Mammary epithelial cell (primary cell): ENCODE data around the gene EVI2A.

Source experiments
- EZH2 ChIP-seq: IDR thresholded peaks from 2 replicates; pipeline ENCODE4 v1.6.1; 2012; ENCODE audit warnings: low read length, inconsistent platforms, borderline replicate concordance
- TF ChIP-seq, protein P1 (sequence below), 2 donors: IDR thresholded peaks in 1 of 2; conservative IDR thresholded peaks in 1 of 2; 2 replicates each; pipeline ENCODE4 v1.5.1; 2011 to 2012; ENCODE audit warnings: inconsistent platforms in 2 of 2, low read length in 2 of 2, mild to moderate bottlenecking in 2 of 2, control low read depth in 1 of 2, low read depth in 1 of 2; ENCODE audit not compliant: insufficient read depth in 1 of 2; ENCODE audit errors: extremely low read depth in 1 of 2

DNA sequence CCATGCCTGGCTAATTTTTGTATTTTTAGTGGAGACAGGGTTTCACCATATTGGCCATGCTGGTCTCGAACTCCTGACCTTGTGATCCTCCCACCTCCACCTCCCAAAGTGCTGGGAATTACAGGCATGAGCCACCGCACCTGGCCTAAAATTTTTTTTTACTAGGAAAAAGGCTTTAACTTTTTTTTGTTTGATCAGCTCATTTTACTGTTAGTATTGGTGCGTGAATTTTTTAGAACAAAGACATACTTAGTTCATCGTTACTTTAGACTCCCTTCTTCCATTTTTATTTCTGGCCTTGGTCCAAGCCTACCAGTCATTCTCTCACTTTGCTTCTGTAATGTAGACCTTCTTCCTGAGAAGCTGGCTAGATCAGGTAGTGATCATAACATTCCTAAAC is 44.7 kb upstream of the EVI2A start:
- TF ChIP-seq EZH2: no peak
- TF ChIP-seq, protein P1, sequence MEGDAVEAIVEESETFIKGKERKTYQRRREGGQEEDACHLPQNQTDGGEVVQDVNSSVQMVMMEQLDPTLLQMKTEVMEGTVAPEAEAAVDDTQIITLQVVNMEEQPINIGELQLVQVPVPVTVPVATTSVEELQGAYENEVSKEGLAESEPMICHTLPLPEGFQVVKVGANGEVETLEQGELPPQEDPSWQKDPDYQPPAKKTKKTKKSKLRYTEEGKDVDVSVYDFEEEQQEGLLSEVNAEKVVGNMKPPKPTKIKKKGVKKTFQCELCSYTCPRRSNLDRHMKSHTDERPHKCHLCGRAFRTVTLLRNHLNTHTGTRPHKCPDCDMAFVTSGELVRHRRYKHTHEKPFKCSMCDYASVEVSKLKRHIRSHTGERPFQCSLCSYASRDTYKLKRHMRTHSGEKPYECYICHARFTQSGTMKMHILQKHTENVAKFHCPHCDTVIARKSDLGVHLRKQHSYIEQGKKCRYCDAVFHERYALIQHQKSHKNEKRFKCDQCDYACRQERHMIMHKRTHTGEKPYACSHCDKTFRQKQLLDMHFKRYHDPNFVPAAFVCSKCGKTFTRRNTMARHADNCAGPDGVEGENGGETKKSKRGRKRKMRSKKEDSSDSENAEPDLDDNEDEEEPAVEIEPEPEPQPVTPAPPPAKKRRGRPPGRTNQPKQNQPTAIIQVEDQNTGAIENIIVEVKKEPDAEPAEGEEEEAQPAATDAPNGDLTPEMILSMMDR (conservative IDR thresholded peaks at IDR 0.05 in 1 of 2, IDR thresholded peaks at IDR 0.05 in 1 of 2; ENCODE audit: extremely low read depth in 1 of 2, insufficient read depth in 1 of 2, low read depth in 1 of 2, low read length in 2 of 2): no peak
